Vagina (tissue), 2 donors: Measurements from ENCODE around the gene B4GALNT3.

Experiments used
- CTCF ChIP-seq, 3 experiments: fragments of 450-650 bp in 2 of 3; fragments of 200-600 bp in 1 of 3; sonication (generic) in 1 of 3; IDR thresholded peaks; one replicate each; pipeline ENCODE4 v1.5.1; 2017 to 2019; ENCODE audit warnings: antibody characterized with exemption in 3 of 3, mild to moderate bottlenecking in 2 of 3, moderate library complexity in 2 of 3
- POLR2AphosphoS5 ChIP-seq, 2 donors: sonication (generic); formaldehyde crosslinking; IDR thresholded peaks; one replicate each; pipeline ENCODE4 v1.9.0; 2017; ENCODE audit warnings: antibody characterized with exemption in 2 of 2, mild to moderate bottlenecking in 2 of 2, low read depth in 1 of 2; ENCODE audit not compliant: insufficient read depth in 1 of 2

- TF ChIP-seq POLR2AphosphoS5 (IDR thresholded peaks at IDR 0.05; ENCODE audit: insufficient read depth in 1 of 2, low read depth in 1 of 2) (no peak), CTCF (IDR thresholded peaks at IDR 0.05) (no peak)
Observed at GRCh38 chr12:460261-461230, 807 bp downstream of the B4GALNT3 start.
